Measurements from ENCODE around the gene BAHCC1. TPM values are rescaled to one million over a fixed set of nuclear protein-coding genes. Genes with fewer than 3 reads are reported as not detected.

Gene BAHCC1
- total and polyA plus RNA-seq, 10 of the 15 experiments (the other 5 are each of a cell fraction or from before 2014, with no cell fraction given): 0.03 to 0.14 (median 0.11) TPM; not detected in 6

DNA sequence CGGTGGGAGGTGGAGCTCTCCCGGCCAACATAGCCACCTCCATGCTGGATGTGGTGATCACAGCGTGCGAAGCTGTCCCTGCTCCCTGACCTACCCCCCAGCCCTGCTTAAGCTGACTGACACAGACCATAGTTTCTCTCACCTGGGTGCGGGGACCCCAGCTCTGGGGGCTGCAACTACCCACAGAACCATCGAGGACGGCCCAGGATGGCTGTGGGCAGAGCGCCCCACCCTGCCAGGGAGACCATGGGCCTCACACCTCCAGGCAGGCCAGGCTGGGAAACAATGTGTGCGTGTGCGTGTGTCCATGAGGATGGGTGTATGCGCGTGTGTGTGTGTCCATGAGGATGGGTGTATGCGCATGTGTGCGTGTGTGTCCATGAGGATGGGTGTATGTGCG, 20.4 kb downstream of the BAHCC1 start:
- POLR2A ChIA-PET: no interaction called here
- intact Hi-C loops (cut with micrococcal nuclease; ENCODE audit: unreplicated experiment) (no loop called here), in situ Hi-C loops (cut with MboI) (no loop called here)
- RAD21 ChIA-PET (ENCODE audit: unreplicated experiment): no interaction called here
- Histone ChIP-seq H3K4me3 (no peak overlapping the region), H3K9ac (ENCODE audit: control insufficient read depth, insufficient read depth, low read length) (no peak overlapping the region), H3K36me3 (ENCODE audit: control insufficient read depth in 2 of 2, insufficient read depth in 2 of 2, low read length in 1 of 2) (no peaks in the 10 kb centered on the region), H3K79me2 (ENCODE audit: control insufficient read depth, insufficient read depth, low read length) (no peaks in the 10 kb centered on the region), H2AFZ (ENCODE audit: control insufficient read depth, low read depth, low read length) (no peak overlapping the region), H3K4me1 (ENCODE audit: control insufficient read depth, insufficient read depth, low read length) (peaks cover 6% of the 10 kb centered on the region), H3K27me3 (replicated peaks in 1 of 2; ENCODE audit: control insufficient read depth in 2 of 2, insufficient read depth in 2 of 2, low read length in 1 of 2) (no peaks in the 10 kb centered on the region), H4K20me1 (ENCODE audit: control insufficient read depth, insufficient read depth) (no peaks in the 10 kb centered on the region), H3K4me2 (ENCODE audit: control insufficient read depth, insufficient read depth) (no peak overlapping the region), H3K9me3 (replicated peaks; ENCODE audit: control insufficient read depth, insufficient read depth, low read length) (no peaks in the 10 kb centered on the region), H3K27ac (ENCODE audit: control insufficient read depth, insufficient read depth) (no peak overlapping the region)
- no peak for FAIRE-seq
- BruUV-seq (replicated peaks): no TSS peak
- 80% methylated on average over 15 of the region's 15 CpGs for WGBS (ENCODE audit: insufficient coverage, insufficient replicate concordance, low lambda C conversion rate, missing lambda C conversion rate)
- CTCF ChIA-PET: no interaction called here
- DNase-seq (ENCODE audit: low read depth, low spot score): no peak
- no peak for TF ChIP-seq ESRRA (IDR thresholded peaks at IDR 0.05; ENCODE audit: low read length)
- TF ChIP-seq MYB (IDR thresholded peaks at IDR 0.05; ENCODE audit: borderline replicate concordance, low read depth, low read length): no peak
- TF ChIP-seq ZBED1 (IDR thresholded peaks at IDR 0.05; ENCODE audit: borderline replicate concordance): no peak
- no peak for TF ChIP-seq SUPT20H (IDR thresholded peaks at IDR 0.05; ENCODE audit: borderline replicate concordance, control insufficient read depth, low read depth, low read length)
- TF ChIP-seq, protein P1, sequence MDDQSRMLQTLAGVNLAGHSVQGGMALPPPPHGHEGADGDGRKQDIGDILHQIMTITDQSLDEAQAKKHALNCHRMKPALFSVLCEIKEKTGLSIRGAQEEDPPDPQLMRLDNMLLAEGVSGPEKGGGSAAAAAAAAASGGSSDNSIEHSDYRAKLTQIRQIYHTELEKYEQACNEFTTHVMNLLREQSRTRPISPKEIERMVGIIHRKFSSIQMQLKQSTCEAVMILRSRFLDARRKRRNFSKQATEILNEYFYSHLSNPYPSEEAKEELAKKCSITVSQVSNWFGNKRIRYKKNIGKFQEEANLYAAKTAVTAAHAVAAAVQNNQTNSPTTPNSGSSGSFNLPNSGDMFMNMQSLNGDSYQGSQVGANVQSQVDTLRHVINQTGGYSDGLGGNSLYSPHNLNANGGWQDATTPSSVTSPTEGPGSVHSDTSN (IDR thresholded peaks at IDR 0.05; ENCODE audit: insufficient replicate concordance, low read depth, low read length): no peak
- TF ChIP-seq NFYA (IDR thresholded peaks at IDR 0.05; ENCODE audit: borderline replicate concordance, low read depth, low read length): no peak
- TF ChIP-seq SP1 (IDR thresholded peaks at IDR 0.05; ENCODE audit: low read depth, low read length): no peak
- TF ChIP-seq, protein P2, sequence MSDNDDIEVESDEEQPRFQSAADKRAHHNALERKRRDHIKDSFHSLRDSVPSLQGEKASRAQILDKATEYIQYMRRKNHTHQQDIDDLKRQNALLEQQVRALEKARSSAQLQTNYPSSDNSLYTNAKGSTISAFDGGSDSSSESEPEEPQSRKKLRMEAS (IDR thresholded peaks at IDR 0.05; ENCODE audit: low read depth, low read length): no peak
- no peak for TF ChIP-seq EGR1 (IDR thresholded peaks at IDR 0.05; ENCODE audit: borderline replicate concordance in 1 of 2, low read depth in 2 of 2, low read length in 2 of 2)
- TF ChIP-seq ZNF384 (IDR thresholded peaks at IDR 0.05; ENCODE audit: borderline replicate concordance, low read depth, low read length): no peak
- TF ChIP-seq NBN (IDR thresholded peaks at IDR 0.05): no peak
- no peak for TF ChIP-seq NRF1 (conservative IDR thresholded peaks at IDR 0.05; ENCODE audit: low read depth, low read length)
- no peak for ATAC-seq
- SMC1A ChIA-PET (ENCODE audit: uncharacterized antibody, unreplicated experiment): no interaction called here
